IPS DF 4.7 (cell line): ENCODE measurements around the gene ASIC5.
"Not testable (repeated sequence)": the region's sequence is repeated elsewhere in the genome, so short reads cannot be mapped to it uniquely, and the experiment has no call there.

Experiments
- DNase-seq: peaks from one replicate; pipeline ENCODE4 v3.0.0-alpha.2; 2013; ENCODE audit warnings: low spot score; ENCODE audit errors: extremely low read depth

The ASIC5 gene

DNA sequence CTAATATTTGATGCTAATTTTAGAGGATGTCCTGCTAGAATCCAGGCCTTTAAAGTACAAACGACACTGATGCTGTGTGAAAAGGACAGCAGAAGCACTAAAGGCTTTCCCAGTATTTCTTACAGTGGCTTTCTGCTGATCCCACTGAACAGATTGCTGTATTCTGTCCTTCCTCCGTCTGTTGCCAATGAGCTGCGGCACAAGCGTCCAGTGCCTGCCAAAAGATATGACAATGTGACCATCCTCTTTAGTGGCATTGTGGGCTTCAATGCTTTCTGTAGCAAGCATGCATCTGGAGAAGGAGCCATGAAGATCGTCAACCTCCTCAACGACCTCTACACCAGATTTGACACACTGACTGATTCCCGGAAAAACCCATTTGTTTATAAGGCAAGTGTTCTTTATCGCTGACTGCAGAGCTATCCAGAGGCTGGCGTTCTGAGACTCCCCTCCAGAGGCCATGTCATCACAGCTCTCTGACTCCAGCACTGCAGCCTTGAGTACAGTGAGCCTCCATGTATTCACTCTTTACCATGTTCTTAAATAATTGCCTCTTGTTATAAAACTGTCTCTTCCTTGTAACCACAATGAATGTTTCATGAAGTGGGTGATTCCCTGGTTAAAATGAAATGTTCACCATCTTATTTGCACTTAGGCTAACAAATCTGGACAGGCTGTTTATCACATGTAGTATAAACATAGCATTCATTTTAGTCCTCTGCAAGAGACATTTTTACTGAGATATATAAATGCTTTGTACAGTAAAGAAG lies 63.7 kb downstream of the ASIC5 start:
- DNase-seq: no peak

DNA sequence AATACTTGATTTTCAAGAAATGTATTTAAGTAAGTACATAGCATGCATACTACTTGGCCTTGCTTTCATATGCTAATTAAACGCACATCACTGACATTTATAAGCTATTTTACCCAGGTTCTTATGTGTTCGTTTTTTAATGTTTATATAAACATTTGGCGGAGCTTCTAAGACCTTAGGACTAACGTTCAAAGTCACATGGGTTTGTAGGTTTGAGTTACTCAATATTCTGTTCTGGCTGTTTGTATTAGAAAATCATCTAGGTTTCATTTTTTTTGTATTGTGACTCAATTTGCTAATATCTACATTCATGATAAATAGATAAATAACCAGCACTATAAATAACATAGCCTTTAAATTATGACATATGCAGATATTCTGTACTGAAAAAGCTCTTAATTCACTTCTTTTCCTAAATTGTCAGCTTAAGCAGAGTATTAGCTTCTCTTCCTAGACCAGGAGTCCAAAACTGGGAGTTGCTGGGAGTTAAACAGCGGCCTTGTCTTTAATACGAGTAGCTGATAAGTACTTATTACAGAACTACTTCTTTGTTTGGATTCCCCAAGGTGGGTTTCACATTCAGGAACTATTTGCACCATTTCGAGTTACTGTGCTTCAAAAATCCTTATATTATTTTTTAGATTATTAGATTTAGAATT lies 65.3 kb downstream of the ASIC5 start:
- no peak for DNase-seq

DNA sequence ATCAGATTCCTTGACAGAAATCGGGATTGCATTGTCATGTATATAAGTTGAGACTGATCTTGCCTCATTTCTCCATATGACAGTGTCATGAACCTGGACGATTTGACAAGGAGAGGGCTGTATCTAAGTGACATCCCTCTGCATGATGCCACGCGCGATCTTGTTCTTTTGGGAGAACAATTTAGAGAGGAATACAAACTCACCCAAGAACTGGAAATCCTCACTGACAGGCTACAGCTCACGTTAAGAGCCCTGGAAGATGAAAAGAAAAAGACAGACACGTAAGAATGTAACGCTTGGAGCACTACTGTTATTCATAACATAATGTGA lies 66.3 kb downstream of the ASIC5 start:
- no peak for DNase-seq

DNA sequence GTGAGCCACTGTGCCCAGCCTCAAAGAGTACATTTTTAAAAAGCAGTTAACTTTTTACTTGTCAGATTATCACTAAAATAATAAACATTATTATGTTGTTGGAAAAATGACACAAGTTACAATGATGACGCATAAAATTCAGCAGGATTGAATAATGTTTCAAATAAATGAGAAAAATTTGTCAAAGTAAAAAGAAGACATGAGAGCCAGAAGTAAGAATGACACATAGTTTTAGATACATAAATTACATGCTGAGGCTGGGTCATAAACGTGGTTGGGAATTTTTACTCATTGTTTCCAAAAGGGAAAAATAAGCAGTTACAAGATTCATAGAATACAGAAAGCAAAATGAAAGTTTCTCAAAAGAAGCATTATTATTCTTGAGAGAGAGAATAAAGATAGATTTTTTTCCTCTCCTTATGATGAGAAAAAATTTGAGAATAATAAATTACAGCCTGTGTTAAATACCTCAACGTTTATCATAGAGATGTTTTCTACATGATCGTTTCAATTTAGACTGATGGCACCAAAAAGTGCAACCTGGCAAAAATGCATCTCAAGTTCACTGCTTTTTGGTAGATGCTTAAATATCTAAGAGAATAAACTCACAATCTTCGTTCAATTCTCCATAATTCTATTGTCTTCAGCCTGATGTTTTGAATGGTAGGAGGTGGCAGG lies 66.8 kb downstream of the ASIC5 start:
- no peak for DNase-seq

DNA sequence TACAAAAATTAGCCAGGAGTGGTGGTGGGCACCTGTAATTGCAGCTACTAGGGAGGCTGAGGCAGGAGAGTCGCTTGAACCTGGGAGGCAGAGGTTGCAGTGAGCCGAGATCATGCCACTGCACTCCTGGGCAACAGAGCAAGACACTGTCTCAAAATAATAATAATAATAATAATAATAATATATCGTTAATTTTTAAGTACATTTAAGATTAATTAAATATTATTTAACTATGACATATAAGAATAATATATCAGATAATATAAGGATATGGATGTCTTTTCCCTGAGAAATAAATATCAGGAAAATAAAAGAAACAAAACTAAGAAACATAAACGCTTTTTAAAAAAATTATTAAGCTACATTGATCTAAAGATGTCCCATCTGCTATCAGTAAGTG lies 68.5 kb downstream of the ASIC5 start:
- not testable (repeated sequence) for DNase-seq

DNA sequence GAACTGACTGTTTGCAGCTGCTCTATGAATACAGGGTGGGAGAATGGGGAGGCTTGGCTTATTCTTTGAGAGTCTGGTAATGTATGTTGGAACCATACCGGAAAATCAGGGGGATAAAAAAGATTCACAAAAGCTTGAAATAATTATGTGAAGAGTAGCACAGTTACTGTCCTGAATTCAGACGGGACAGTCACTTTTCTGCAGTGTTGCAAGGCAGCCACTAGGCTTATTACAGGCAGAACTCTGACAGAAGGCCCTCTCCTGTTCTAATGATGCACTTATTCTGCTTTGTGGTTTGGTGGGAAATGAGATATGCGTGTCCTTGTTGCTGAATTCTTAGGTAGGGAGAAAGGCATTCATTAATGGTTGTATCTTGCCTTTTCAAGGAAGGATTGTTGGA lies 70.1 kb downstream of the ASIC5 start:
- peak; percentile 3 for DNase-seq

DNA sequence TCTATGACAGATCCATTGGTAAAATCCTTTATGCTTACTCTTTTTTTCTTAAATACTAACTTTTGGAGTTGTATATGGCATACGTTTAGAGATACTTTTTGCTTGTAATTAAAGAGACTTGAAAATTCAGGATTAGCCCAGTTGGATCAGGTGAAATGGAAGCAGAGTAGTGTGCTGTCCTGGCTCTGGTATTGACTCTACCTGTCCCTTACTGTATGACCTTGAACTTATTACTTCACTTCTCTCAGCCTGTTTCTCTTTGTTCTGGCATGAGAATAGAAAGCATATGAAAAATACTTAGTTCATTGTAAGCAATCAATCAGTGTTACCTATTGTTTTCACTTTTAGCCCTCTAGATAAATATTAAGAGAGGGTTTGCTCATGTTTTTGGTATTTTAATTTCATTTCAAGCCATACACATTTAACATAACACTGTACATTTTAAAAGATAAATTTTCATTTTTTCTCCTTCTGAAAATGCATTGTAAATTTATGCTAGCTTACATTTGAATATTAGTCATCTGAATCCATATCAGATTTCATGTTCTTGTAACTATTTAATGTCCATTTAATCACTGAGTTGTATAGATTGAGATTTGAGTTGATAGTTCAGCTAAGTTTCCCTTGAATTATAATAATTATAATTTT lies 71.4 kb downstream of the ASIC5 start:
- DNase-seq: no peak

DNA sequence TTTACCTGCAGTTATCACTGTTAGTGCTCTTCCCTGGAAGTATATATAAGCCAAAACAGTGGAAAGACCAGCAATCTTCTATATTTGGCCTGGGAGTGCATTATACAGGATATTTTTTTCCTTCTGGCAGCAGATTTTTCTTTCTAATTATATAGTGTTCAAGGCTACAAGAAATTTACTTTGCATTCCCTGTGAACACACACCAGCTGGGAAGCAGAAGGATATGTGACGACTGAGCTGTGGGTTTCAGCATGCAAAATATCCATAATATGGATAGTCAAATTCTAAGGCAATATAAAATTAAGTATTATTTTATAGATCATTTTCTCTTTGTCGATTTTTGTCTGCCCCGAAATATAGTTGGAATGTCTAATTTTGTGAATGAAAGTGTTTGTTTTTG lies 76.1 kb downstream of the ASIC5 start:
- DNase-seq: no peak

DNA sequence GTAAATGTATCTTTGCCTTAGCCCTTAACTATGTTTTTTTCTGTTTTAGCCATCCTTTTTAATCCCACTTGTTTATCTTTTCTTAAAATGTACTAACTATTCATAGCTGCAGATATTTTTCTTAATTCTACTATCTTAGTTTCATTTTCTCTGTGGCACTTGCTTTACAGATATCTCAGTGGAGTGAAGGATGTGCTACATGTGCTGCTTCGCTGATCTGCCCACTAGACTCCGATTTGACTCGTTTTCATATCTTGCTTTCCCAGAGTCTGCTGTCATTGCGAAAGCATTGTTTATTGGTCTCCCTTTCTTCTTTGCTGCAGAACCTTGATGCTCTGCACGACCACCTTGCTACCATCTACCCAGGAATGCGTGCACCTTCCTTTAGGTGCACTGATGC lies 76.7 kb downstream of the ASIC5 start:
- DNase-seq: no peak

DNA sequence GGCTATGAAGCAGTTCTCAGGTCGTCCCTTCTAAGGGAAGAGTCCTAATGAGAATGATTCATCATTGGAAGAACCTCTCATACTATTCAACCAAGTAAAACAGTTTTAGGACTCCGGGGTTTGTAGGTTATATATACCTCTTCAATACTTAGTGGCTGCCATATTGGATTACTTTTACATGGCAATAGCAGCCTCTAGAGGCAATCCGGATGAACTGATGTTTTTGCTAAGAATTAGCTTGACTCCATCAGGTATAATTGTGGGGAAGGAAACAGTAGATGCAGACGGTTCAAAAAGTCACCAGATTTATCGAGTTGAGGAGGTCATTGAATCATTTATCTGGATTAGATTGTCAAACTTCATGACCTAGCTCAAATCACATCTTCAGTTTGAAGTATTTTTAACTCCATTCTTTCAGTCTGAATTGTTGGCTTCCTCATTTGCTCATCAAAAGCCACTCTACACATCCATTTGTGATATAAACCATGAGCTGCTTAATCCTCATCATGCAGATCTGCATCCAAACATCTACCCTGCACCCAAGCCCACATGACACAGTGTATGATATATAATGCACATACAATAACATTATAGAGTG lies 78.9 kb downstream of the ASIC5 start:
- DNase-seq: peak; percentile 25

DNA sequence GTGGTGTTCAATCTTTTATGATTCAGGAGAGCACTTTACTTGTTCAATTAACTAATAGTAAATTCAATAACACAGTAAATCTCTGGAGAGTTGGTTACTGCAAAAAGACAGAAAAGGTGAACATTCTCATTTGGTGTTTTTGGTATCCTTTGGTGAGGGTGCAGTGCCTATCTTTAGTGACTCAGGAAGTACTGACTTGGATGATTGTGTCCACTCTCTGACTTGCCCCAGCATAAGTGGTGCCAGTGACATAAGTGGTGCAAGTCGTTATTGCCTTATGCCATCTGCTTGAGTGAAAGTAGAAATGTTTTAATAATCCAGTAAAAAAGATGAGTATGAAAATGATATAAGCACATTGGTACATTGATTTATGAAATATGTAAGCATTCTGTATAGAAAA lies 80.2 kb downstream of the ASIC5 start:
- no peak for DNase-seq

DNA sequence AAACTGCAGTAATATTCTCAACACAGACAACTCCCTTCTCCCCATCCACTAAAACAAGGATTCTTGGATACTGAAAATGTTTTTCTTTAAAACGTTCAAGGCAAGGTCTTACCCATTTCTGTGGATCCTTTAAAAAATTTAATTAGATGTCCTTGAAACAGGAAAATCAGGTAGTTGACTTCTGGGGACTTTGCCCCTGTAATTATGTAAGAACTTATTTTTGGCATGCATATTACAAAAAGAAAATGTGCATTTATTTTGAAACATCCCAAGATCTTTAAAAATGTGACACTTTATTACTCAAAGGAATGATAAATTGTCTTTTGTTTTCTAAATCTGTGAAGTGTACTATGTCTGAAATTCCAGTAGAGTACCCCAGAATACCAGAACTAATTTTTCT lies 81.4 kb downstream of the ASIC5 start:
- no peak for DNase-seq

DNA sequence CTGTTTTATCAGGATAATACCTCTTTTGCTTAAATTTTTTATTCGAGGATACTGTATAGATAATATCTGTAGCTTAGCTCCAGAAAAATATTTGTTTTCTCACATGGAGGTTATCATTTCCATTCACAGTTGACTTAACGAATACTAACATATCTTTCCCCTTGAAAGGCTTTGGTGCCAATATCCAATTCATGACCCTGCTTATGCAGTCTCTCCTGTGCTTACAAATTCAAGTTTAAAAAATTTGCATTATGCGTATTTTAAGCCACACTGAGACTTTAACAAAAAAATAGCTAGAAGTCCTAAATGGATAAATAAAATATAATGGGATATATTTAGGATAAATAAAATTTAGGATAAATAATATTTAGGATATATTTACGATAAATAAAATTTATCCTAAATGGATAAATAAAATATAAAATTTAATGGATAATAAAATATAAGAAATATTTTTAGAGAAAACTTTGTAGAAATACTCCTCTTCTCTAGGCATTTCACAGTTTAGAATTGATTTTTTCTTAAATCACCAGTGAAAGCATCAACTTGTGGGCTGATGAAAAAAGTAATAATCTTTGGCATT lies 84.7 kb downstream of the ASIC5 start:
- DNase-seq: no peak

DNA sequence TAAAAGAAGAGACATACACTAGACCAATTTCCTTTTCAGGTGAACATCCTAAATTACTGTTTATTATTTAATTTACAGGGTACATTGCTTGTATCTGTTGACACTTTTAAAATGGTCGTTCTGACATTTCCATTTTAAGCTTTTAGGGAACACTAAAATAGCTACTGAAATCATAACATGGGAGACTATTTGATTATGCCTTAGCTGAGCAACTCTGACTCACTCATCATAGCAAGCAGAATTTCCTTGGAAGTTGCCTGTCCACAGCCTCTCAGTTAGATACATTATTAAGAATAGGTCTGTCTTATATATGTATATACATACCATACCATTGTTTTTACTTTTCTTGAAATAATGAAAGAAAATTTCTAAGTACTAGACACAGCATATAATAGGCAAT lies 85.3 kb downstream of the ASIC5 start:
- DNase-seq: no peak
